Spleen (tissue), 11 donors: ENCODE measurements around the gene SULT1A2. TPM values are rescaled to one million over a fixed set of nuclear protein-coding genes. Genes with fewer than 3 reads are reported as not detected.

Experiments used
- DNase-seq: peaks from one replicate; pipeline ENCODE4 v3.0.0-alpha.2; 2020
- H3K27ac ChIP-seq, 8 donors: fragments of 200-600 bp; sonication (generic) in 7 of 8; 1 replicate in 4 of 8; 2 replicates in 4 of 8; pipeline versions ENCODE4 v1.5.0 to v1.8.0; 2016 to 2021; ENCODE audit warnings: inconsistent platforms in 4 of 8, mild to moderate bottlenecking in 4 of 8, moderate library complexity in 1 of 8
- H3K27me3 ChIP-seq, 7 donors: fragments of 200-600 bp; sonication (generic) in 6 of 7; replicated peaks in 1 of 7; 1 replicate in 4 of 7; 2 replicates in 3 of 7; pipeline versions ENCODE4 v1.5.0 to v1.8.0; 2016 to 2021; ENCODE audit warnings: inconsistent platforms in 3 of 7, mild to moderate bottlenecking in 1 of 7
- H3K36me3 ChIP-seq, 6 donors: fragments of 200-600 bp; sonication (generic) in 5 of 6; 1 replicate in 4 of 6; 2 replicates in 2 of 6; pipeline versions ENCODE4 v1.5.0 to v1.8.0; 2016 to 2021; ENCODE audit warnings: inconsistent platforms in 2 of 6
- H3K4me1 ChIP-seq, 6 donors: fragments of 200-600 bp; sonication (generic) in 5 of 6; 1 replicate in 3 of 6; 2 replicates in 3 of 6; pipeline versions ENCODE4 v1.5.0 to v1.8.0; 2016 to 2021; ENCODE audit warnings: inconsistent platforms in 3 of 6
- H3K4me3 ChIP-seq, 8 donors: fragments of 200-600 bp; sonication (generic) in 7 of 8; 1 replicate in 4 of 8; 2 replicates in 4 of 8; pipeline versions ENCODE4 v1.5.0 to v1.8.0; 2016 to 2021; ENCODE audit warnings: inconsistent platforms in 4 of 8, mild to moderate bottlenecking in 4 of 8, moderate library complexity in 2 of 8
- H3K9me3 ChIP-seq, 8 donors: fragments of 200-600 bp; sonication (generic) in 7 of 8; 1 replicate in 4 of 8; 2 replicates in 4 of 8; pipeline versions ENCODE4 v1.5.0 to v1.8.0; 2016 to 2021; ENCODE audit warnings: inconsistent platforms in 4 of 8
- POLR2A ChIP-seq, 3 donors: fragments of 450-650 bp; IDR thresholded peaks; one replicate each; pipeline ENCODE4 v1.5.1; 2017; ENCODE audit warnings: antibody characterized with exemption in 3 of 3, mild to moderate bottlenecking in 1 of 3
- POLR2AphosphoS5 ChIP-seq, 3 donors: sonication (generic); formaldehyde crosslinking; IDR thresholded peaks; one replicate each; pipeline ENCODE4 v1.5.1; 2017; ENCODE audit warnings: antibody characterized with exemption in 3 of 3
- WGBS, 5 donors: extraction: QIAGEN DNeasy Blood & Tissue Kit in 3 of 5; methylation state at CpG; one replicate each; pipeline versions ENCODE4 v1.1.5 to v1.1.7; 2013 to 2018; 5-methylcytosine and 5-hydroxymethylcytosine counted together
- intact Hi-C: fragments of 100-400 bp; cut with DNase I; formaldehyde crosslinking; loops from one replicate; pipeline ENCODE4 v1.15.0; 2023; ENCODE audit warnings: low total_unique reads
- polyA plus RNA-seq, 3 donors: library from polyadenylated mRNA; stranded (reverse); fragments of 200-250 nt; gene quantifications; one replicate each; pipeline ENCODE4 v1.2.1, GENCODE V29; 2013
- total RNA-seq, 7 donors: library from RNA; depleted of rRNA in 3 of 7; stranded (reverse); fragments of >200 nt in 3 of 7; fragmentation: NEBNext Ultra II Directional in 4 of 7; extraction: Animal tissue kit (Norgen Biotek cat#: 25700) in 4 of 7; gene quantifications; one replicate each; pipeline versions ENCODE4 v1.1.0 to v1.2.1, GENCODE V29; 2016 to 2021
- TF ChIP-seq, protein P1 (sequence below), 11 experiments: fragments of 200-600 bp in 7 of 11; fragments of 450-650 bp in 4 of 11; sonication (generic) in 4 of 11; IDR thresholded peaks in 8 of 11; conservative IDR thresholded peaks in 3 of 11; 1 replicate in 7 of 11; 2 replicates in 4 of 11; pipeline versions ENCODE4 v1.4.0 to v1.8.0; 2016 to 2021; ENCODE audit warnings: antibody characterized with exemption in 11 of 11, inconsistent platforms in 4 of 11, mild to moderate bottlenecking in 1 of 11
- donor health status: healthy with polysubstance abuse.
- donor health status: DM: no; HTN: no; CAD: no; lungs with moderate emphysema.
- donor health status: DM: no; HTN: no; CAD: no.
- donor health status: Bipolar disorder and iron deficiency.
- donor health status: healthy.
- donor health status: DM: no; HTN: no; CAD: no.
- donor health status: DM: yes; HTN: yes; CAD: no.

The SULT1A2 gene
- total and polyA plus RNA-seq, 10 donors: 1.3 to 9.4 (median 4.0) TPM

DNA sequence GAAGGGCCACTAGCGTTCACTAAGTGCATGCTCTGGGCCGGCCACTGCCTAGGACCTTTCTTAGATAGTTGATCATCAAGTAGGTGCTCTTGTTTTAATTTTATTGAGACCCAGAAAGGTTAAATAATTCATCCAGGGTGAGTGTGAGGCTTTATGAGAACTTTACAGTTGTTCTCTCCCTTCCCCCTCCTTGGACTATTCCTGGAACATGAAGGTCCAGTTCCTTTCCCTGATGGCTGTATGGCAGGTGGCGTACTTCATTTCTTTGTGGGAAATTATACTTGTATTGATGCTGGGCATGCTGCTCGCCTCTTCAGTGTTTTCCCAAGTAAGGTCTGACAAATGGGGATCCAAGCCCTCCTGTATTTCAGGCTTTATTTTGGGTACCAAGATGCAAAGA lies 34.7 kb downstream of the SULT1A2 start:
- H3K27me3 ChIP-seq: no peaks in the 10 kb centered on the region
- no peak for TF ChIP-seq POLR2A (IDR thresholded peaks at IDR 0.05)
- TF ChIP-seq POLR2AphosphoS5 (IDR thresholded peaks at IDR 0.05): no peak
- TF ChIP-seq, protein P1, sequence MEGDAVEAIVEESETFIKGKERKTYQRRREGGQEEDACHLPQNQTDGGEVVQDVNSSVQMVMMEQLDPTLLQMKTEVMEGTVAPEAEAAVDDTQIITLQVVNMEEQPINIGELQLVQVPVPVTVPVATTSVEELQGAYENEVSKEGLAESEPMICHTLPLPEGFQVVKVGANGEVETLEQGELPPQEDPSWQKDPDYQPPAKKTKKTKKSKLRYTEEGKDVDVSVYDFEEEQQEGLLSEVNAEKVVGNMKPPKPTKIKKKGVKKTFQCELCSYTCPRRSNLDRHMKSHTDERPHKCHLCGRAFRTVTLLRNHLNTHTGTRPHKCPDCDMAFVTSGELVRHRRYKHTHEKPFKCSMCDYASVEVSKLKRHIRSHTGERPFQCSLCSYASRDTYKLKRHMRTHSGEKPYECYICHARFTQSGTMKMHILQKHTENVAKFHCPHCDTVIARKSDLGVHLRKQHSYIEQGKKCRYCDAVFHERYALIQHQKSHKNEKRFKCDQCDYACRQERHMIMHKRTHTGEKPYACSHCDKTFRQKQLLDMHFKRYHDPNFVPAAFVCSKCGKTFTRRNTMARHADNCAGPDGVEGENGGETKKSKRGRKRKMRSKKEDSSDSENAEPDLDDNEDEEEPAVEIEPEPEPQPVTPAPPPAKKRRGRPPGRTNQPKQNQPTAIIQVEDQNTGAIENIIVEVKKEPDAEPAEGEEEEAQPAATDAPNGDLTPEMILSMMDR (IDR thresholded peaks at IDR 0.05 in 8 of 11, conservative IDR thresholded peaks at IDR 0.05 in 3 of 11): no peak
- H3K27ac ChIP-seq: no peak overlapping the region
- no peak overlapping the region for H3K4me3 ChIP-seq
- H3K4me1 ChIP-seq: peaks cover 0 to 26% (median 6%) of the 10 kb centered on the region in 6 donors
- H3K9me3 ChIP-seq: peaks cover 0 to 13% (median 10%) of the 10 kb centered on the region in 8 donors
- 84 to 97% (median 90%) methylated on average over 4 of the region's 4 CpGs for WGBS, 5 donors
- peaks cover 0 to 48% (median 9%) of the 10 kb centered on the region in 6 donors for H3K36me3 ChIP-seq
- no peak for DNase-seq
- intact Hi-C loops: no loop called here

GRCh38 chr16:28561557-28562187 lies 35.2 kb downstream of the SULT1A2 start:
- WGBS, 5 donors: 56 to 82% (median 66%) methylated on average over 7 of the region's 7 CpGs
- DNase-seq: no peak
- TF ChIP-seq, protein P1 (IDR thresholded peaks at IDR 0.05 in 8 of 11, conservative IDR thresholded peaks at IDR 0.05 in 3 of 11): no peak
- TF ChIP-seq POLR2A (IDR thresholded peaks at IDR 0.05) (no peak), POLR2AphosphoS5 (IDR thresholded peaks at IDR 0.05) (no peak)
- Histone ChIP-seq H3K4me3 (no peak overlapping the region), H3K27ac (no peak overlapping the region), H3K27me3 (no peaks in the 10 kb centered on the region), H3K4me1 (peaks cover 2 to 31% (median 6%) of the 10 kb centered on the region in 6 donors), H3K9me3 (peaks cover 0 to 7% (median 4%) of the 10 kb centered on the region in 8 donors), H3K36me3 (peaks cover 0 to 48% (median 12%) of the 10 kb centered on the region in 6 donors)
- intact Hi-C loops: no loop called here

GRCh38 chr16:28558456-28558855 lies 38.4 kb downstream of the SULT1A2 start:
- no peak for DNase-seq
- Histone ChIP-seq H3K27me3 (no peaks in the 10 kb centered on the region), H3K36me3 (peaks cover 0 to 36% (median 11%) of the 10 kb centered on the region in 6 donors), H3K4me3 (no peak overlapping the region), H3K27ac (no peak overlapping the region), H3K9me3 (no peaks in the 10 kb centered on the region), H3K4me1 (peaks cover 13 to 59% (median 29%) of the 10 kb centered on the region in 6 donors)
- WGBS, 5 donors: 76 to 96% (median 92%) methylated on average over 3 of the region's 3 CpGs
- no peak for TF ChIP-seq POLR2A (IDR thresholded peaks at IDR 0.05)
- TF ChIP-seq, protein P1 (IDR thresholded peaks at IDR 0.05 in 8 of 11, conservative IDR thresholded peaks at IDR 0.05 in 3 of 11): no peak
- TF ChIP-seq POLR2AphosphoS5 (IDR thresholded peaks at IDR 0.05): no peak
- intact Hi-C loops: loop anchor here (10.0 kb wide), 1 partner anchor 64 kb away; the partner anchor contains the start of genes APOBR and CLN3

DNA sequence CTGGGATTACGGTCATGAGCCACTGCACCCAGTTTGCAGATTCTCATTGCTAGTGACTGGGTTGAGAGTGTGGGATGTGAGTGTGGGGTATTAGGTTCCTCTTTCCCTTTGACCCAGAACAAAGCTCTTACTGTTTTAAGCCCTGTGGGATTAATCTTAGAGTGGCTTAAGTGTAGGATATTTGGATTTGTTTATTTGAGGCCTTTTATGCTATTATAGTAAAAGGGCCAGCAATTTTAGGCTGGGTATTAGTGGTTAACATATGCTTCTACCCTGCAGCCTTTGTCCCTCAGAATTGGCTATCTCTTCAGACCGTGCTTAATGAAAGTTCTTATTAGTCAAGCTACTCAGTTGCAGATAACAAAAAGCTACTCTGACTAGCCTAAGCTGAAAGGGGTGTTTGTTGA lies 39.9 kb downstream of the SULT1A2 start:
- Histone ChIP-seq H3K4me3 (no peak overlapping the region), H3K27ac (no peak overlapping the region), H3K4me1 (peaks cover 10 to 57% (median 33%) of the 10 kb centered on the region in 6 donors), H3K36me3 (peaks cover 0 to 36% (median 11%) of the 10 kb centered on the region in 6 donors), H3K9me3 (no peaks in the 10 kb centered on the region), H3K27me3 (no peaks in the 10 kb centered on the region)
- intact Hi-C loops: loop anchor here (10.0 kb wide), 1 partner anchor 62 kb away; the partner anchor contains the start of genes APOBR and CLN3
- WGBS, 5 donors: 83 to 98% (median 94%) methylated on average over 2 of the region's 2 CpGs
- TF ChIP-seq, protein P1 (IDR thresholded peaks at IDR 0.05 in 8 of 11, conservative IDR thresholded peaks at IDR 0.05 in 3 of 11): no peak
- TF ChIP-seq POLR2AphosphoS5 (IDR thresholded peaks at IDR 0.05) (no peak), POLR2A (IDR thresholded peaks at IDR 0.05) (no peak)
- DNase-seq: no peak
